ENCODE results near the gene SLC4A7. TPM values are rescaled to one million over a fixed set of nuclear protein-coding genes. Genes with fewer than 3 reads are reported as not detected.

Gene SLC4A7
- total and polyA plus RNA-seq, 9 of the 15 experiments (the other 6 are each of a cell fraction or from before 2014, with no cell fraction given), result 1.7 to 13.6 (median 8.0) TPM

- TF ChIP-seq CGGBP1 (CRISPR knock-in tag; IDR thresholded peaks at IDR 0.05), result no peak
Measured at GRCh38 chr3:27428446-27428845, 55.7 kb downstream of the SLC4A7 start (continued).

GRCh38 chr3:27426926-27427325 is 57.3 kb downstream of the SLC4A7 start:
- CTCF ChIA-PET (ENCODE audit: low intra/inter-chr PET ratio), result no interaction called here
- Histone ChIP-seq H3K27me3 (ENCODE audit: control insufficient read depth in 2 of 2, insufficient read depth in 2 of 2, low read length in 2 of 2) (no peaks in the 10 kb centered on the region), H3K4me2 (ENCODE audit: insufficient read depth, low read length) (no peak overlapping the region), H3K4me3 (no peak overlapping the region), H3K9ac (ENCODE audit: insufficient read depth in 1 of 2, low read depth in 2 of 2, low read length in 2 of 2) (no peak overlapping the region), H3K79me2 (ENCODE audit: control insufficient read depth, insufficient read depth, low read length) (no peaks in the 10 kb centered on the region), H3K9me1 (ENCODE audit: control insufficient read depth, insufficient read depth, low read length) (no peaks in the 10 kb centered on the region), H4K20me1 (replicated peaks; ENCODE audit: control insufficient read depth, insufficient read depth, low read length) (no peaks in the 10 kb centered on the region), H2AFZ (ENCODE audit: low read depth, low read length) (no peak overlapping the region), H3K9me3 (replicated peaks; ENCODE audit: control insufficient read depth, insufficient read depth, low read depth, low read length) (no peaks in the 10 kb centered on the region), H3K27ac (ENCODE audit: extremely low read depth, low read depth, low read length) (no peak overlapping the region), H3K4me1 (replicated peaks in 1 of 2; ENCODE audit: control insufficient read depth in 2 of 2, insufficient read depth in 2 of 2, low read length in 2 of 2) (no peaks in the 10 kb centered on the region), H3K36me3 (ENCODE audit: control insufficient read depth, insufficient read depth, low read length) (no peaks in the 10 kb centered on the region)
- no TSS peak for BruUV-seq (replicated peaks)
- POLR2A ChIA-PET, result no interaction called here
- intact Hi-C loops (cut with micrococcal nuclease) (no loop called here), in situ Hi-C loops (cut with MboI) (no loop called here)
- no peak for ATAC-seq
- DNase-seq (ENCODE audit: extremely low read depth in 1 of 4, low spot score in 3 of 4), result no peak
- TF ChIP-seq PURB (CRISPR knock-in tag; IDR thresholded peaks at IDR 0.05; ENCODE audit: low read depth), result no peak
- no peak for TF ChIP-seq ZNF175 (CRISPR knock-in tag; IDR thresholded peaks at IDR 0.05; ENCODE audit: low read depth)
- TF ChIP-seq TFAP4 (CRISPR knock-in tag; IDR thresholded peaks at IDR 0.05; ENCODE audit: borderline replicate concordance), result no peak
- TF ChIP-seq ZNF143 (CRISPR knock-in tag; IDR thresholded peaks at IDR 0.05), result no peak
- TF ChIP-seq ZKSCAN1 (IDR thresholded peaks at IDR 0.05; ENCODE audit: low read depth, low read length), result no peak
- TF ChIP-seq TSC22D4 (tag; IDR thresholded peaks at IDR 0.05), result no peak
- no peak for TF ChIP-seq ZNF398 (CRISPR knock-in tag; IDR thresholded peaks at IDR 0.05)
- FAIRE-seq, result no peak
- WGBS (ENCODE audit: insufficient coverage, low coverage, missing lambda C conversion rate), result 11% methylated on average over 1 of the region's 1 CpG
